ENCODE results near the gene PLEKHF1.
"Not testable (repeated sequence)": the region's sequence is repeated elsewhere in the genome, so short reads cannot be mapped to it uniquely, and the experiment has no call there.

PLEKHF1 gene

DNA sequence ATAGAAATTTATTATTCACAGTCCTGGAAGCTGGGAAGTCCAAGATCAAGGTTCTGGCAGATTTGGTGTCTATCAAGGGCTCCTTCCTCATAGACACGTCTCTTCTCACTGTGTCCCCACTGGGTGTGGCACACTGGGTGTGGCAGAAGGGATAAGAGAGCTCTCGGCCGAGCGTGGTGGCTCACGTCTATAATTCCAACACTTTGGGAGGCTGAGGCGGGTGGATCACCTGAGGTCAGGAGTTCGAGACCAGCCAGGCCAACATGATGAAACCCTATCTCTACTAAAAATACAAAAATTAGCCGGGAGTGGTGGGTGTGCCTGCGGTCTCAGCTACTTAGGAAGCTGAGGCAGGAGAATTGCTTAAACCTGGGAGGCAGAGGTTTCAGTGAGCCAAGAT, 38.4 kb upstream of the PLEKHF1 start:
- H4K12ac ChIP-seq (ENCODE audit: low read depth, low read length); H3K79me2 ChIP-seq (ENCODE audit: control insufficient read depth, insufficient read depth, low read length, poor library complexity); H3K27me3 ChIP-seq (ENCODE audit: insufficient read depth, low read length); H2AK5ac ChIP-seq (ENCODE audit: low read length); H4K8ac ChIP-seq (ENCODE audit: low read depth, low read length); H3K27ac ChIP-seq (ENCODE audit: low read depth, low read length); H3K36me3 ChIP-seq (ENCODE audit: control insufficient read depth in 1 of 2, insufficient read depth in 2 of 2, low read length in 2 of 2); H3K18ac ChIP-seq (ENCODE audit: low read length); H3K79me1 ChIP-seq (ENCODE audit: low read length); DNase-seq; H3K9ac ChIP-seq (ENCODE audit: low read length); H3K23ac ChIP-seq (ENCODE audit: low read length); H2BK12ac ChIP-seq (ENCODE audit: low read length); H3K4me2 ChIP-seq (ENCODE audit: low read length); H2BK120ac ChIP-seq (ENCODE audit: insufficient read depth, low read length, poor library complexity); H3K4ac ChIP-seq (ENCODE audit: low read depth, low read length); H3K4me1 ChIP-seq (ENCODE audit: control insufficient read depth in 1 of 2, insufficient read depth in 2 of 2, low read length in 2 of 2); H2AFZ ChIP-seq (ENCODE audit: insufficient read depth, low read length, poor library complexity); H3K14ac ChIP-seq (ENCODE audit: low read length); H4K91ac ChIP-seq (ENCODE audit: low read depth, low read length); H3K9me3 ChIP-seq (ENCODE audit: insufficient read depth, low read depth, low read length); H3K4me3 ChIP-seq (ENCODE audit: low read depth, low read length); H2BK5ac ChIP-seq (ENCODE audit: low read depth, low read length, poor library complexity): not testable (repeated sequence)
- WGBS (ENCODE audit: extremely low coverage, insufficient coverage, insufficient read length) = no CpG with 5 or more reads among the region's 9 CpGs

DNA sequence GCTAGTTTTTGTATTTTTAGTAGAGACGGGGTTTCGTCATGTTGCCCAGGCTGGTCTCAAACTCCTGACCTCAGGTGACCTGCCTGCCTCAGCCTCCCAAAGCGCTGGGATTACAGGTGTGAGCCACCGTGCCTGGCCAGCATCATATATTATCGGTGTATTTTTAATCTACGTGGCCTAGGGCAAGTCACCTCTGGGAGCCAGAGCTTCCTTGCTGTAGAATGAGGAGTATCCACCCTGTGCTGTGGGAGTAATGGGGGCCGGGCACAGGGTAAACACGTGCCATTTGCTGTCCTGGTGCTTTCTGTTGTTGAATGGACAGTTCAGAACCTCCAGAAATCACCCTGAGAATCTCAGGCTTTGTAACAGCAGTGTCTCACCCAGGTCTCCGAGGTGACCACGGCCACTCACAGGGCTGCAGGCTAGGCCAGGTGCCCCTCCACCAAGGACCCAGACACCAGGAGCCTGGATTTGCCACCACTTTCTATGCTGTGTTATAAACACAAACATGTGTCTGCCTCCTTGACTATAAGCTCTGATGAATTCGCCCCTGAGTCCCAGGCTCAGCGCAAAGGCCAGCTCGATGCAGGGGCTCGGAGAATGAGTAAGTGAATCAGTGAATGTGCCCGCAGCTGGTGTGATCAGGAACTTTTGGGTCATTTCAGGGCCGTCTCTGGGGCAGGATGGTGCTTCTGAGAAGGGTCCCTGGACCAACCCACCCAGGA, 36.4 kb upstream of the PLEKHF1 start:
- Histone ChIP-seq H3K27ac (ENCODE audit: low read depth, low read length) (peak overlapping the region; percentile 43), H3K79me2 (ENCODE audit: control insufficient read depth, insufficient read depth, low read length, poor library complexity) (no peaks in the 10 kb centered on the region), H3K4me2 (ENCODE audit: low read length) (no peak overlapping the region), H3K36me3 (ENCODE audit: control insufficient read depth in 1 of 2, insufficient read depth in 2 of 2, low read length in 2 of 2) (no peaks in the 10 kb centered on the region), H3K9me3 (ENCODE audit: insufficient read depth, low read depth, low read length) (no peaks in the 10 kb centered on the region), H2BK12ac (ENCODE audit: low read length) (peak overlapping the region; percentile 45), H2AK5ac (ENCODE audit: low read length) (peak overlapping the region; percentile 9), H2BK5ac (ENCODE audit: low read depth, low read length, poor library complexity) (no peak overlapping the region), H2AFZ (ENCODE audit: insufficient read depth, low read length, poor library complexity) (no peak overlapping the region), H3K4ac (ENCODE audit: low read depth, low read length) (no peak overlapping the region), H3K79me1 (ENCODE audit: low read length) (peaks cover 4% of the 10 kb centered on the region), H3K4me3 (ENCODE audit: low read depth, low read length) (no peak overlapping the region), H2BK120ac (ENCODE audit: insufficient read depth, low read length, poor library complexity) (peak overlapping the region; percentile 64), H3K27me3 (ENCODE audit: insufficient read depth, low read length) (no peaks in the 10 kb centered on the region), H4K8ac (ENCODE audit: low read depth, low read length) (no peak overlapping the region), H3K14ac (ENCODE audit: low read length) (no peak overlapping the region), H3K23ac (ENCODE audit: low read length) (no peak overlapping the region), H3K4me1 (ENCODE audit: control insufficient read depth in 1 of 2, insufficient read depth in 2 of 2, low read length in 2 of 2) (peaks cover 3 to 6% of the 10 kb centered on the region in 2 experiments), H4K91ac (ENCODE audit: low read depth, low read length) (peak overlapping the region; percentile 70), H3K9ac (ENCODE audit: low read length) (no peak overlapping the region), H4K12ac (ENCODE audit: low read depth, low read length) (no peak overlapping the region), H3K18ac (ENCODE audit: low read length) (no peak overlapping the region)
- DNase-seq = peak; percentile 67 to 75
- no CpG with 5 or more reads among the region's 16 CpGs for WGBS (ENCODE audit: extremely low coverage, insufficient coverage, insufficient read length)

DNA sequence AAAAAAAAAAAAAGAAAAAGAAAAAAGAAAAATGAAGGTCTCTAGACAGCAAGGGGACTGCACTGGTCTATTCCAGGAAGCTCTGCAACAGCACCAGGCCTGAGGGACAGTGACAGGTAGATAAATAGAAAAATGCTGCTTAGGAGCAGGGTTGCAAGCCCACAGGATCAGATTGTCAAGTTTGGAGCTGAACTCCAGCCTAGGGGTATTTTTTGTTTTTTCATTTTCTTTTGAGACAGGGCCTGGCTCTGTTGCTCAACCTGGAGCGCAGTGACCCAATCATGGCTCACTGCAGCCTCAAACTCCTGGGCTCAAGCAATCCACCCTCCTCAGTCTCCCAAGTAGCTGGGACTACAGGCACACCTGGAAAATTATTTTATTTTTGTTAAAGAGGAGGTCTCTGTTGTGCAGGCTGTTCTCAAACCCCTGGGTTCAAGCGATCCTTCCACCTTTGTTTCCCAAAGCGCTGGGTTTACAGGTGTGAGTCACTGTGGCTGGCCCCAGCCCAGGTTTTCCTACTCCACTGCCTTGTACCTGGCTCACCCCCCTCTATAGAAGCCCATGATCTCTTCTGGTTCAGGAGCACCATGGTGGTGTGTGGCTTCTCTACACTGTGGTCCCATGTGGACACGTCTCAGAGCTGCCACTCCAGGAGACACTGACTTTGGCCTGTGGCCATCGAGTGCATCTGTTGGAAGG, 35.3 kb upstream of the PLEKHF1 start:
- WGBS (ENCODE audit: extremely low coverage, insufficient coverage, insufficient read length) = no CpG with 5 or more reads among the region's 5 CpGs

DNA sequence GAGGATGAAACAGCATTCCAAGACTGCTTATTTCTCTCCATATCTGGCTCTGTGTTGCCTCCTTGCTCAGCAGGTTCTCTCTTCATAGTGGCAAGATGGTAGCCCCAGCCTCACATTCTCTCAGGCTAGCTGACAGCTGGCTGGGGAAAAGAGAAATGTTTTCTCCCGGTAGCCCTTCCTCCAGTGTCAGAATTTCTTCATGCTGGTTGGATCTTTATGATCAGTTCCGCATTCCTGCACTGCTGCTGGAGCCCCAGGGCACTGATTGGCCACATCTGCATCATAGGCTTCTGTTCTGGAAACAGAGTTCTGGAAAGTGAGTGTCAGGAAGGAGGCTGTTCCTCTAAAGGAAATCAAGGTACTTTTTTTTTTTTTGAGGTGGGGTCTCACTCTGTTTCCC, 34.6 kb upstream of the PLEKHF1 start:
- H2BK120ac ChIP-seq (ENCODE audit: insufficient read depth, low read length, poor library complexity) = no peak overlapping the region
- H2BK12ac ChIP-seq (ENCODE audit: low read length) = no peak overlapping the region
- H3K23ac ChIP-seq (ENCODE audit: low read length) = no peak overlapping the region
- H3K27ac ChIP-seq (ENCODE audit: low read depth, low read length) = peak overlapping the region; percentile 73
- H3K4me1 ChIP-seq (ENCODE audit: control insufficient read depth in 1 of 2, insufficient read depth in 2 of 2, low read length in 2 of 2) = peaks cover 3% of the 10 kb centered on the region in 2 experiments
- H3K79me1 ChIP-seq (ENCODE audit: low read length) = peaks cover 4% of the 10 kb centered on the region
- no peaks in the 10 kb centered on the region for H3K79me2 ChIP-seq (ENCODE audit: control insufficient read depth, insufficient read depth, low read length, poor library complexity)
- H4K12ac ChIP-seq (ENCODE audit: low read depth, low read length) = no peak overlapping the region
- H2AK5ac ChIP-seq (ENCODE audit: low read length) = no peak overlapping the region
- no peak overlapping the region for H4K8ac ChIP-seq (ENCODE audit: low read depth, low read length)
- no peak overlapping the region for H3K4me3 ChIP-seq (ENCODE audit: low read depth, low read length)
- peak; percentile 91 to 97 for DNase-seq
- no peaks in the 10 kb centered on the region for H3K36me3 ChIP-seq (ENCODE audit: control insufficient read depth in 1 of 2, insufficient read depth in 2 of 2, low read length in 2 of 2)
- H3K18ac ChIP-seq (ENCODE audit: low read length) = no peak overlapping the region
- no peaks in the 10 kb centered on the region for H3K9me3 ChIP-seq (ENCODE audit: insufficient read depth, low read depth, low read length)
- no peak overlapping the region for H3K9ac ChIP-seq (ENCODE audit: low read length)
- no peak overlapping the region for H3K4ac ChIP-seq (ENCODE audit: low read depth, low read length)
- WGBS (ENCODE audit: extremely low coverage, insufficient coverage, insufficient read length) = no CpG with 5 or more reads among the region's 2 CpGs
- H3K27me3 ChIP-seq (ENCODE audit: insufficient read depth, low read length) = no peaks in the 10 kb centered on the region
- no peak overlapping the region for H2BK5ac ChIP-seq (ENCODE audit: low read depth, low read length, poor library complexity)
- H4K91ac ChIP-seq (ENCODE audit: low read depth, low read length) = no peak overlapping the region
- no peak overlapping the region for H2AFZ ChIP-seq (ENCODE audit: insufficient read depth, low read length, poor library complexity)
- H3K14ac ChIP-seq (ENCODE audit: low read length) = no peak overlapping the region
- no peak overlapping the region for H3K4me2 ChIP-seq (ENCODE audit: low read length)

More for the DNA sequence above, 35.3 kb upstream of the PLEKHF1 start:
- Histone ChIP-seq H3K79me2 (ENCODE audit: control insufficient read depth, insufficient read depth, low read length, poor library complexity) (no peaks in the 10 kb centered on the region), H3K79me1 (ENCODE audit: low read length) (peaks cover 4% of the 10 kb centered on the region), H2BK5ac (ENCODE audit: low read depth, low read length, poor library complexity) (peak overlapping the region; percentile 91), H2AFZ (ENCODE audit: insufficient read depth, low read length, poor library complexity) (no peak overlapping the region), H3K4me1 (ENCODE audit: control insufficient read depth in 1 of 2, insufficient read depth in 2 of 2, low read length in 2 of 2) (peaks cover 3% of the 10 kb centered on the region in 2 experiments), H3K4ac (ENCODE audit: low read depth, low read length) (no peak overlapping the region), H4K91ac (ENCODE audit: low read depth, low read length) (peak overlapping the region; percentile 79), H3K4me2 (ENCODE audit: low read length) (no peak overlapping the region), H3K9ac (ENCODE audit: low read length) (no peak overlapping the region), H3K23ac (ENCODE audit: low read length) (no peak overlapping the region), H3K36me3 (ENCODE audit: control insufficient read depth in 1 of 2, insufficient read depth in 2 of 2, low read length in 2 of 2) (no peaks in the 10 kb centered on the region), H3K18ac (ENCODE audit: low read length) (no peak overlapping the region), H4K12ac (ENCODE audit: low read depth, low read length) (no peak overlapping the region), H2AK5ac (ENCODE audit: low read length) (no peak overlapping the region), H3K27ac (ENCODE audit: low read depth, low read length) (peak overlapping the region; percentile 73), H4K8ac (ENCODE audit: low read depth, low read length) (peak overlapping the region; percentile 71), H2BK12ac (ENCODE audit: low read length) (no peak overlapping the region), H3K9me3 (ENCODE audit: insufficient read depth, low read depth, low read length) (no peaks in the 10 kb centered on the region), H3K14ac (ENCODE audit: low read length) (peak overlapping the region; percentile 57), H2BK120ac (ENCODE audit: insufficient read depth, low read length, poor library complexity) (peak overlapping the region; percentile 93), H3K27me3 (ENCODE audit: insufficient read depth, low read length) (no peaks in the 10 kb centered on the region), H3K4me3 (ENCODE audit: low read depth, low read length) (no peak overlapping the region)
- DNase-seq = peak; percentile 76 to 86

Data from trophoblast cell (in vitro differentiated cells and primary cell).